HL-60 (cell line): ENCODE results near the gene ARHGAP32.

ENCODE experiments used
- CTCF ChIP-seq: IDR thresholded peaks from one replicate; pipeline ENCODE4 v1.5.1; 2011; ENCODE audit warnings: low read length, control low read depth, inconsistent platforms; ENCODE audit not compliant: insufficient read depth
- GABPA ChIP-seq: IDR thresholded peaks from 2 replicates; pipeline ENCODE4 v1.6.1; 2012; ENCODE audit warnings: low read depth
- POLR2AphosphoS5 ChIP-seq: IDR thresholded peaks from 2 replicates; pipeline ENCODE4 v1.6.1; 2012; ENCODE audit warnings: low read depth
- REST ChIP-seq: IDR thresholded peaks from 2 replicates; pipeline ENCODE4 v1.6.1; 2012; ENCODE audit warnings: low read depth; ENCODE audit not compliant: insufficient replicate concordance
- SPI1 ChIP-seq: IDR thresholded peaks from 2 replicates; pipeline ENCODE4 v1.6.1; 2012; ENCODE audit warnings: low read depth, mild to moderate bottlenecking, borderline replicate concordance

- TF ChIP-seq CTCF (no peak), REST (no peak), GABPA (no peak), POLR2AphosphoS5 (no peak), SPI1 (no peak)
These were observed 116.4 kb downstream of the ARHGAP32 start for GRCh38 chr11:129075757-129076156.
